Memory B cell (primary cell): ENCODE data around the gene MUSTN1.

Experiments
- ATAC-seq: fragments of 150-1000 bp; cut with Tn5 transposase; 2 replicates; pipeline ENCODE4 v1.10.0; 2021; ENCODE audit warnings: low read depth, mild to moderate bottlenecking, moderate library complexity
- DNase-seq, 2 donors: peaks; one replicate each; pipeline ENCODE4 v3.0.0; 2022; ENCODE audit warnings: low spot score in 2 of 2
- H3K27ac Mint-ChIP-seq: one replicate; pipeline ENCODE4 v1.8.0; 2022; ENCODE audit warnings: mild to moderate bottlenecking, moderate library complexity, mixed read lengths
- H3K27me3 Mint-ChIP-seq: one replicate; pipeline ENCODE4 v1.8.0; 2022; ENCODE audit warnings: mixed read lengths
- H3K36me3 Mint-ChIP-seq: one replicate; pipeline ENCODE4 v1.8.0; 2022; ENCODE audit warnings: mild to moderate bottlenecking, mixed read lengths
- H3K4me1 Mint-ChIP-seq: one replicate; pipeline ENCODE4 v1.8.0; 2022; ENCODE audit warnings: mixed read lengths
- H3K4me3 Mint-ChIP-seq: one replicate; pipeline ENCODE4 v1.8.0; 2022; ENCODE audit warnings: mild to moderate bottlenecking, moderate library complexity, mixed read lengths
- H3K9me3 Mint-ChIP-seq: one replicate; pipeline ENCODE4 v1.8.0; 2022; ENCODE audit warnings: mixed read lengths

The MUSTN1 gene

GRCh38 chr3:52816654-52817053, 18.2 kb downstream of the MUSTN1 start:
- no peaks in the 10 kb centered on the region for H3K4me1 Mint-ChIP-seq
- no peak overlapping the region for H3K27ac Mint-ChIP-seq
- no peaks in the 10 kb centered on the region for H3K36me3 Mint-ChIP-seq
- DNase-seq, result no peak
- no peak for ATAC-seq
- no peaks in the 10 kb centered on the region for H3K27me3 Mint-ChIP-seq
- H3K4me3 Mint-ChIP-seq, result no peak overlapping the region
- no peaks in the 10 kb centered on the region for H3K9me3 Mint-ChIP-seq

DNA sequence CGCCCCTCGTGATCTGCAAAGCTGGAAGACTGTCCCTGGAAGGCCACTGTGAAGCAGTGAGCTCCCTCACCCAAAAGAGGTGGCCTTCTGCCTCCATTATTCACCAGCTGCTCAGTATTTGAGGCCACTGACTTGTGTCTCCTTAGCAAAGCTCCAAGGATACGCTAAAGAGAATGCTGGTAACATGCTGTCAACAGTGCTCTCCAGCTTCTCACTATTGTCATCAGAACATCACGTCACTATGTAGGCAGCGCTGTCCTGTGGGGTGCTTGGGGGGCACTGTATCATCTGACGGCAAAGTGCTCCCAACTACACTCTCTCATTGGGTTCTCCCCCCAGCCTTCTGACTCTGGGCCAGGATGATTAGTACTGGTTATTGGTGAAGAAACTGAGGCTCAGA, 18.6 kb downstream of the MUSTN1 start:
- Mint-ChIP-seq H3K9me3 (no peaks in the 10 kb centered on the region), H3K27me3 (no peaks in the 10 kb centered on the region), H3K27ac (no peak overlapping the region), H3K4me1 (no peaks in the 10 kb centered on the region), H3K36me3 (no peaks in the 10 kb centered on the region), H3K4me3 (no peak overlapping the region)
- DNase-seq, result no peak
- no peak for ATAC-seq

DNA sequence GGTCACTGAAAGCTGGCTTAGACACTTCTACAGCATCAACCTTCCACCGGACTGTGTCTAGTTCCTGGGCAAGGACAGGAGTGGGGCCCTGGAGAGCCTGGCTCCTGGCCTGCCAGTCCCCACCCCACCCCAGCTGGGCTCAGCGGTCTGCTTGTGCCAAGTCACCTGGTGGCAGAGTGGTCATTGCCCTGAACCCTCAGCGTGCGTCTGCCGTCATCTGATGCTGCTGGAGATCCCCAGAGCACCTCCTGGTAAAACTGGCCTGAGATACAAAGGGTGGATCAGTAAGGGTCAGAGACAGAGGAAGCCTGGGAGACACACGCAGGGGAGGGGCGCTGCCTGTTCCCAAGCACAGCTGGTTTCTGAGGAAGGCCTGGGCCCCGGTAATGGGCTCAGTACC, 21.0 kb downstream of the MUSTN1 start:
- Mint-ChIP-seq H3K9me3 (peaks cover 2% of the 10 kb centered on the region), H3K36me3 (no peaks in the 10 kb centered on the region), H3K27me3 (peaks cover 4% of the 10 kb centered on the region), H3K27ac (no peak overlapping the region), H3K4me1 (peaks cover 4% of the 10 kb centered on the region), H3K4me3 (no peak overlapping the region)
- DNase-seq, result no peak
- ATAC-seq, result no peak

- Mint-ChIP-seq H3K36me3 (no peaks in the 10 kb centered on the region), H3K4me1 (peaks cover 4% of the 10 kb centered on the region), H3K4me3 (no peak overlapping the region), H3K9me3 (peaks cover 2% of the 10 kb centered on the region), H3K27ac (no peak overlapping the region), H3K27me3 (peaks cover 8% of the 10 kb centered on the region)
- ATAC-seq, result no peak
- no peak for DNase-seq
These were observed 23.3 kb downstream of the MUSTN1 start for GRCh38 chr3:52811452-52812011.

DNA sequence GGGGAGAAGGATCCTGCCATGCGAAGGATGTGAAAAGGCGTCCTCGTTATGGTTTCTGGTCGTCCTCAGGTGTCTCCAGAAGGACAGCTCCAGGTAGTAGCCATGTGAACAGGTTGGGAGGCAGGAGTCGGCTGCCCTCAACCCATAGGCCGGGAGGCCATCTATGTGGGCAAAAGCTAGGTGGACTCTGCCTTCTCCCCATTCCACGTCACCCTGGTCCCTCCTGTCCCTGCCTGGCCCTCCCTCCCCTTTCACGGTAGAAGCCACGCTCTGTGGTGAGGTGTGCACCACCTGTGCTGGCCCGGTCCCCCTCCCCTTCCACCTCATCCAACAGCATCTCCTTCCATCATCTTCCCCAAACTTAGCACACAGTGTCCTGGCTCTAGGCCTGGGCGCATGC, 23.9 kb downstream of the MUSTN1 start:
- ATAC-seq, result no peak
- Mint-ChIP-seq H3K36me3 (no peaks in the 10 kb centered on the region), H3K4me3 (no peak overlapping the region), H3K27me3 (peaks cover 9% of the 10 kb centered on the region), H3K27ac (no peak overlapping the region), H3K9me3 (peaks cover 2% of the 10 kb centered on the region), H3K4me1 (peaks cover 4% of the 10 kb centered on the region)
- no peak for DNase-seq

DNA sequence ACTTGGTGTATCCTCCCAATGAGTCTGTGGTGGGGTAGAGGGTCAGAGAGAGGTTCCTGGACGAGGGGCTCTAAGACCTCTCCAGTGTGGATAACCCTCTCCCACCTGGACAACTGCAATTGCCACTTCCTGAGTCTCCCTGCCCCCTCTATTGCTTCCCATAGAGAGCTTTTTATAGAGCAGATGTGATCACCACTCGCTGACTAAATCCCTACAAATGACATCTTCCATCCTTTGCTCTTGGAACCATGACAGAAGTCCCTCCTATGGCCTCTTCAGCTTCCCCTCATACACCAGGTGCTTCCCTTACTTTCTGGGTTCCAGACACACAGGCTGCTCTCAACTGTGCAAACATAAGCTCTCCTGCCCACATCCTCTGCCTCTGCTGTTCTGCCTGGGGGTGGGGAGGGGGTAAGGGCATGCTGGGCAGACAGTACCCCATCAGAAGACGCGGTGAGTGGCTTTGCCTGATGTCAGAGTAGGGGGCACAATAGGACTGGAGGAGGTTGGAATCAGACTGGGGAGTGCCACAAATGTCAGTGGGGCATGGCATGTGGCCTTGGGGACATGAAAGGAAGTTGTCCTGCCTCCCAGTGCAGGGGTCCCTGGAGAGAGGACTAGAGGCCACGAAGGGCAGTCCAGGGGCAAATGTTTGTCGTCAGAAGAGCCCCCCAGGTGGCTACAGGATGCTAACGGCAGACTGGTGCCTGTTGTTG, 25.0 kb downstream of the MUSTN1 start:
- DNase-seq (no peak), ATAC-seq (no peak)
- H3K4me1 Mint-ChIP-seq, result peaks cover 4% of the 10 kb centered on the region
- no peak overlapping the region for H3K27ac Mint-ChIP-seq
- H3K36me3 Mint-ChIP-seq, result no peaks in the 10 kb centered on the region
- H3K27me3 Mint-ChIP-seq, result peaks cover 9% of the 10 kb centered on the region
- peaks cover 2% of the 10 kb centered on the region for H3K9me3 Mint-ChIP-seq
- no peak overlapping the region for H3K4me3 Mint-ChIP-seq

- H3K4me3 Mint-ChIP-seq, result no peak overlapping the region
- peaks cover 4% of the 10 kb centered on the region for H3K4me1 Mint-ChIP-seq
- H3K27ac Mint-ChIP-seq, result no peak overlapping the region
- H3K9me3 Mint-ChIP-seq, result peaks cover 2% of the 10 kb centered on the region
- H3K27me3 Mint-ChIP-seq, result peaks cover 9% of the 10 kb centered on the region
- H3K36me3 Mint-ChIP-seq, result no peaks in the 10 kb centered on the region
- DNase-seq (no peak), ATAC-seq (no peak)
These were observed 25.7 kb downstream of the MUSTN1 start for GRCh38 chr3:52809149-52809548.

GRCh38 chr3:52805270-52806039, 29.4 kb downstream of the MUSTN1 start:
- Mint-ChIP-seq H3K27ac (no peak overlapping the region), H3K4me3 (no peak overlapping the region), H3K4me1 (peaks cover 4% of the 10 kb centered on the region), H3K9me3 (peaks cover 2% of the 10 kb centered on the region), H3K27me3 (peaks cover 12% of the 10 kb centered on the region), H3K36me3 (no peaks in the 10 kb centered on the region)
- no peak for DNase-seq
- ATAC-seq, result no peak

GRCh38 chr3:52801839-52802238, 33.0 kb downstream of the MUSTN1 start:
- DNase-seq (no peak), ATAC-seq (no peak)
- no peaks in the 10 kb centered on the region for H3K36me3 Mint-ChIP-seq
- H3K27ac Mint-ChIP-seq, result no peak overlapping the region
- H3K4me3 Mint-ChIP-seq, result no peak overlapping the region
- no peaks in the 10 kb centered on the region for H3K4me1 Mint-ChIP-seq
- peaks cover 6% of the 10 kb centered on the region for H3K27me3 Mint-ChIP-seq
- H3K9me3 Mint-ChIP-seq, result no peaks in the 10 kb centered on the region

DNA sequence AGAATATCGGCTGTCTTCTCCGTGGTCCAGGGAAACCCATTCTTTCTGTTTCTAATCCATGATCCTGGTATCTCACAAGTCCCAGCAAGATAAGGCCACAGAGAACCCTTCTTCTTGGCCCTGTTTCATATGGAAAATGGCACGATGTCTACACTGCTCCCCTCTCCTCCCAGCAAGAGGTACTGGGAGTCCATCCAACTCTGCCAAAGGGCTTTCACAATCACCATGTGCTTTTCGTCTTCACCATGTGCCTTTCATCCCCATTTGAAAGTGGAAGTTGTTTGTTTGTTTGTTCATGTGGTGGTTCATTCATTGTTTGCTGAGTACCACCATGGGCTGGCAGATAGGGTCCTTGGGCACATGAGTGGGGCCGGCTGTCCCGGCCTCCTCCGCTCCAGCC, 34.7 kb downstream of the MUSTN1 start:
- Mint-ChIP-seq H3K27me3 (peaks cover 3% of the 10 kb centered on the region), H3K9me3 (no peaks in the 10 kb centered on the region), H3K4me3 (no peak overlapping the region), H3K27ac (no peak overlapping the region), H3K4me1 (no peaks in the 10 kb centered on the region), H3K36me3 (no peaks in the 10 kb centered on the region)
- DNase-seq (no peak), ATAC-seq (no peak)

GRCh38 chr3:52798978-52799476, 35.8 kb downstream of the MUSTN1 start:
- H3K36me3 Mint-ChIP-seq, result no peaks in the 10 kb centered on the region

GRCh38 chr3:52798376-52798977, 36.3 kb downstream of the MUSTN1 start:
- H3K36me3 Mint-ChIP-seq, result no peaks in the 10 kb centered on the region

More at GRCh38 chr3:52798978-52799476, 35.8 kb downstream of the MUSTN1 start:
- Mint-ChIP-seq H3K27ac (no peak overlapping the region), H3K4me1 (no peaks in the 10 kb centered on the region), H3K9me3 (no peaks in the 10 kb centered on the region), H3K4me3 (no peak overlapping the region), H3K27me3 (peaks cover under 1% of the 10 kb centered on the region)
- DNase-seq, result no peak
- ATAC-seq, result peak; percentile 32

GRCh38 chr3:52796411-52796810, 38.4 kb downstream of the MUSTN1 start:
- Mint-ChIP-seq H3K4me1 (no peaks in the 10 kb centered on the region), H3K36me3 (no peaks in the 10 kb centered on the region), H3K27ac (no peak overlapping the region), H3K27me3 (peaks cover 3% of the 10 kb centered on the region), H3K9me3 (no peaks in the 10 kb centered on the region), H3K4me3 (no peak overlapping the region)
- DNase-seq, result no peak
- no peak for ATAC-seq

More at GRCh38 chr3:52798376-52798977, 36.3 kb downstream of the MUSTN1 start:
- H3K27ac Mint-ChIP-seq, result no peak overlapping the region
- no peaks in the 10 kb centered on the region for H3K9me3 Mint-ChIP-seq
- H3K27me3 Mint-ChIP-seq, result no peaks in the 10 kb centered on the region
- no peaks in the 10 kb centered on the region for H3K4me1 Mint-ChIP-seq
- no peak for DNase-seq
- ATAC-seq, result no peak
- no peak overlapping the region for H3K4me3 Mint-ChIP-seq

DNA sequence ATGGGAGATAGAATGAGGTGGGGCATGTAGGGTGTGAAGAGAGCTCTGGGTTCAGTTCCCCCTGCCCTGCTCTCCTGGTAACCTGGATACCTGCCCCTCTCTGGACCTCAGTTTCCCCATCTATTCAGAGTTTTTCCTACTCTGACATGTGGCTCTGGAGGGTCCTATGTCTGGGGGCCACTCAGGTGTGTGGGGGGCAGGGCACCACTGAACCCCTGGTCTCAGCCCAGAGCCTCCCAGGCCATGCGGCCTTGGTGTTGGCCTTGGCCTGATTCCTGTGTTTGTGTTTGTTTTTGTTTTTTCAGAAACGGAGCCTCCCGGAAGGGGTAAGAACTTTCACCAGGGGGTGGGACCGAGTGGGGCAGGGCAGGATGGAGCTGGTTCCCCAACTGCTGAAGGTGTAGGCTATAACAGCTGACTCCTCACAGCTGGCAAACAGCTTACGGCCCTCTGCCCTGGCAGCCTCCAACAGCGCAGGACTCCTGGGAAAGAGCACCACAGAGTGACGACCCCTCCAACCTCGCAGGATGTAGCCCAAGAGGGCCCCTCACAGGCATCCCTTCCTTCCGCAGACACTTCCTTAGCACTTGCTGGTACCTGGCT, 39.4 kb downstream of the MUSTN1 start:
- Mint-ChIP-seq H3K27me3 (peaks cover 3% of the 10 kb centered on the region), H3K4me1 (no peaks in the 10 kb centered on the region), H3K9me3 (no peaks in the 10 kb centered on the region), H3K4me3 (no peak overlapping the region), H3K36me3 (no peaks in the 10 kb centered on the region), H3K27ac (no peak overlapping the region)
- DNase-seq, result no peak
- ATAC-seq, result no peak
